Activated naive CD8-positive, alpha-beta T cell treated with anti-CD3 and anti-CD28 coated beads, Interleukin-2, amount 10 ng/mL, durations not matched to agents 7 days and 5 days (primary cell): Measurements from ENCODE around the gene WSB2. TPM values are rescaled to one million over a fixed set of nuclear protein-coding genes. Genes with fewer than 3 reads are reported as not detected.
A peak's percentile ranks its signal among the peaks of the same experiment; 100 is the strongest.

Experiments used
- ATAC-seq: fragments of 150-1000 bp; cut with Tn5 transposase; one replicate; pipeline ENCODE4 v1.10.0; 2021; ENCODE audit warnings: low read depth, moderate library complexity
- POLR2A ChIA-PET: fragments of 350-600 bp; sonication (Branson Sonifier 250); formaldehyde crosslinking; loops from one replicate; lab custom pipeline; 2021; ENCODE audit warnings: antibody characterized with exemption; lab: Charles Lee
- DNase-seq: peaks from one replicate; pipeline ENCODE4 v3.0.0; 2021
- H3K27ac Mint-ChIP-seq: one replicate; pipeline ENCODE4 v1.8.0; 2022; ENCODE audit warnings: mild to moderate bottlenecking, mixed read lengths
- H3K27me3 Mint-ChIP-seq: one replicate; pipeline ENCODE4 v1.8.0; 2022; ENCODE audit warnings: mild to moderate bottlenecking, moderate library complexity, mixed read lengths
- H3K36me3 Mint-ChIP-seq: one replicate; pipeline ENCODE4 v1.8.0; 2021; ENCODE audit warnings: mild to moderate bottlenecking, mixed read lengths
- H3K4me1 Mint-ChIP-seq: one replicate; pipeline ENCODE4 v1.8.0; 2021; ENCODE audit warnings: mixed read lengths
- H3K4me3 Mint-ChIP-seq: one replicate; pipeline ENCODE4 v1.8.0; 2022; ENCODE audit warnings: mild to moderate bottlenecking, moderate library complexity, mixed read lengths
- H3K9me3 Mint-ChIP-seq: one replicate; pipeline ENCODE4 v1.8.0; 2021; ENCODE audit warnings: mixed read lengths
- total RNA-seq, 2 experiments: library from RNA; stranded (reverse); gene quantifications; one replicate each; pipeline ENCODE4 v1.2.3, GENCODE V29; 2021

Gene WSB2
- total RNA-seq, 2 experiments from 2014 or later: 48.2 to 50.6 TPM

GRCh38 chr12:118058881-118059280 lies 2.1 kb downstream of the WSB2 start:
- ATAC-seq (no peak), DNase-seq (no peak)
- H3K4me3 Mint-ChIP-seq: no peak overlapping the region
- H3K27me3 Mint-ChIP-seq: no peaks in the 10 kb centered on the region
- H3K27ac Mint-ChIP-seq: peak overlapping the region; percentile 85
- no peaks in the 10 kb centered on the region for H3K9me3 Mint-ChIP-seq
- H3K4me1 Mint-ChIP-seq: peaks cover 34% of the 10 kb centered on the region
- POLR2A ChIA-PET: interaction anchor here (0.6 kb wide), 1 partner anchor 15 kb away, joined by 4 read pairs; no protein-coding TSS in a partner anchor
- H3K36me3 Mint-ChIP-seq: peaks cover 6% of the 10 kb centered on the region

GRCh38 chr12:118058227-118058626 lies 2.8 kb downstream of the WSB2 start:
- no peaks in the 10 kb centered on the region for H3K27me3 Mint-ChIP-seq
- ATAC-seq (no peak), DNase-seq (no peak)
- no peaks in the 10 kb centered on the region for H3K9me3 Mint-ChIP-seq
- POLR2A ChIA-PET: no interaction called here
- H3K27ac Mint-ChIP-seq: no peak overlapping the region
- peaks cover 6% of the 10 kb centered on the region for H3K36me3 Mint-ChIP-seq
- H3K4me3 Mint-ChIP-seq: no peak overlapping the region
- H3K4me1 Mint-ChIP-seq: peaks cover 30% of the 10 kb centered on the region

GRCh38 chr12:118055865-118056773 lies 4.9 kb downstream of the WSB2 start:
- no peak overlapping the region for H3K4me3 Mint-ChIP-seq

GRCh38 chr12:118055144-118055557 lies 5.8 kb downstream of the WSB2 start:
- ATAC-seq (peak; percentile 92), DNase-seq (peak; percentile 68)
- no peak overlapping the region for H3K4me3 Mint-ChIP-seq
- H3K36me3 Mint-ChIP-seq: peaks cover 24% of the 10 kb centered on the region
- H3K27ac Mint-ChIP-seq: no peak overlapping the region
- peaks cover 27% of the 10 kb centered on the region for H3K4me1 Mint-ChIP-seq
- POLR2A ChIA-PET: interaction anchor here (0.8 kb wide), 1 partner anchor 180 kb away, joined by 3 read pairs; no protein-coding TSS in a partner anchor
- H3K9me3 Mint-ChIP-seq: no peaks in the 10 kb centered on the region
- H3K27me3 Mint-ChIP-seq: no peaks in the 10 kb centered on the region

More at GRCh38 chr12:118055865-118056773, 4.9 kb downstream of the WSB2 start:
- H3K9me3 Mint-ChIP-seq: no peaks in the 10 kb centered on the region
- H3K36me3 Mint-ChIP-seq: peaks cover 20% of the 10 kb centered on the region
- H3K27ac Mint-ChIP-seq: no peak overlapping the region
- ATAC-seq (no peak), DNase-seq (no peak)
- no peaks in the 10 kb centered on the region for H3K27me3 Mint-ChIP-seq
- POLR2A ChIA-PET: interaction anchor here (2.0 kb wide), 1 partner anchor 11 kb away, joined by 12 read pairs; no protein-coding TSS in a partner anchor
- peaks cover 29% of the 10 kb centered on the region for H3K4me1 Mint-ChIP-seq

GRCh38 chr12:118053071-118053985 lies 7.7 kb downstream of the WSB2 start:
- H3K9me3 Mint-ChIP-seq: no peaks in the 10 kb centered on the region
- peak overlapping the region; percentile 19 for H3K27ac Mint-ChIP-seq
- H3K36me3 Mint-ChIP-seq: peaks cover 28% of the 10 kb centered on the region
- ATAC-seq: no peak
- H3K27me3 Mint-ChIP-seq: no peaks in the 10 kb centered on the region
- POLR2A ChIA-PET: no interaction called here
- peaks cover 13% of the 10 kb centered on the region for H3K4me1 Mint-ChIP-seq
- H3K4me3 Mint-ChIP-seq: no peak overlapping the region
- no peak for DNase-seq

GRCh38 chr12:118052324-118053070 lies 8.5 kb downstream of the WSB2 start:
- DNase-seq: no peak
- POLR2A ChIA-PET: no interaction called here

GRCh38 chr12:118050972-118051910 lies 9.7 kb downstream of the WSB2 start:
- Mint-ChIP-seq H3K4me3 (no peak overlapping the region), H3K9me3 (no peaks in the 10 kb centered on the region), H3K4me1 (peaks cover 13% of the 10 kb centered on the region), H3K36me3 (peaks cover 29% of the 10 kb centered on the region), H3K27ac (no peak overlapping the region), H3K27me3 (no peaks in the 10 kb centered on the region)
- ATAC-seq: no peak
- POLR2A ChIA-PET: interaction anchor here (0.6 kb wide), 1 partner anchor 17 kb away, joined by 5 read pairs; no protein-coding TSS in a partner anchor
- no peak for DNase-seq

More at GRCh38 chr12:118052324-118053070, 8.5 kb downstream of the WSB2 start:
- H3K4me1 Mint-ChIP-seq: peaks cover 13% of the 10 kb centered on the region
- ATAC-seq: no peak
- peaks cover 29% of the 10 kb centered on the region for H3K36me3 Mint-ChIP-seq
- no peak overlapping the region for H3K27ac Mint-ChIP-seq
- H3K9me3 Mint-ChIP-seq: no peaks in the 10 kb centered on the region
- H3K4me3 Mint-ChIP-seq: no peak overlapping the region
- no peaks in the 10 kb centered on the region for H3K27me3 Mint-ChIP-seq

GRCh38 chr12:118046430-118046829 lies 14.5 kb downstream of the WSB2 start:
- peaks cover 6% of the 10 kb centered on the region for H3K4me1 Mint-ChIP-seq
- DNase-seq: no peak
- H3K27ac Mint-ChIP-seq: no peak overlapping the region
- H3K27me3 Mint-ChIP-seq: no peaks in the 10 kb centered on the region
- peaks cover 41% of the 10 kb centered on the region for H3K36me3 Mint-ChIP-seq
- POLR2A ChIA-PET: no interaction called here
- no peak overlapping the region for H3K4me3 Mint-ChIP-seq
- no peaks in the 10 kb centered on the region for H3K9me3 Mint-ChIP-seq
- no peak for ATAC-seq

GRCh38 chr12:118044577-118044976 lies 16.4 kb downstream of the WSB2 start:
- Mint-ChIP-seq H3K9me3 (no peaks in the 10 kb centered on the region), H3K27ac (no peak overlapping the region), H3K4me3 (no peak overlapping the region), H3K36me3 (peaks cover 40% of the 10 kb centered on the region), H3K4me1 (peaks cover 6% of the 10 kb centered on the region), H3K27me3 (no peaks in the 10 kb centered on the region)
- POLR2A ChIA-PET: no interaction called here
- ATAC-seq: no peak
- DNase-seq: no peak

- Mint-ChIP-seq H3K27ac (no peak overlapping the region), H3K4me3 (no peak overlapping the region), H3K27me3 (no peaks in the 10 kb centered on the region), H3K36me3 (peaks cover 38% of the 10 kb centered on the region), H3K4me1 (peaks cover 8% of the 10 kb centered on the region), H3K9me3 (no peaks in the 10 kb centered on the region)
- POLR2A ChIA-PET: interaction anchor here (0.7 kb wide), 1 partner anchor 15 kb away, joined by 4 read pairs; no protein-coding TSS in a partner anchor
- DNase-seq: no peak
- no peak for ATAC-seq
Observed at GRCh38 chr12:118044075-118044474, 16.9 kb downstream of the WSB2 start.

GRCh38 chr12:118042091-118042490 lies 18.9 kb downstream of the WSB2 start:
- Mint-ChIP-seq H3K27me3 (no peaks in the 10 kb centered on the region), H3K9me3 (no peaks in the 10 kb centered on the region), H3K4me1 (peaks cover 8% of the 10 kb centered on the region), H3K4me3 (no peak overlapping the region), H3K36me3 (peaks cover 40% of the 10 kb centered on the region), H3K27ac (no peak overlapping the region)
- DNase-seq: no peak
- ATAC-seq: no peak
- POLR2A ChIA-PET: no interaction called here

- Mint-ChIP-seq H3K4me3 (no peak overlapping the region), H3K27me3 (no peaks in the 10 kb centered on the region), H3K9me3 (no peaks in the 10 kb centered on the region), H3K36me3 (peaks cover 41% of the 10 kb centered on the region), H3K4me1 (peaks cover 4% of the 10 kb centered on the region), H3K27ac (no peak overlapping the region)
- ATAC-seq: no peak
- POLR2A ChIA-PET: no interaction called here
- no peak for DNase-seq
Observed at GRCh38 chr12:118038137-118038536, 22.8 kb downstream of the WSB2 start.
